PC-3 (cell line): ENCODE results near the gene CTNNA3.

Source experiments
- CTCF ChIP-seq: fragments of 300-600 bp; sonication (generic); conservative IDR thresholded peaks from 2 replicates; pipeline ENCODE4 v1.5.1; 2017; ENCODE audit warnings: antibody characterized with exemption, low read depth, mild to moderate bottlenecking, low read length
- EZH2 ChIP-seq: fragments of 300-600 bp; sonication (generic); IDR thresholded peaks from one replicate; pipeline ENCODE4 v1.6.1; 2017; ENCODE audit warnings: antibody characterized with exemption, mild to moderate bottlenecking, low read length; ENCODE audit not compliant: unreplicated experiment
- EZH2phosphoT487 ChIP-seq: fragments of 300-600 bp; sonication (generic); IDR thresholded peaks from 2 replicates; pipeline ENCODE4 v1.6.1; 2018; ENCODE audit warnings: mild to moderate bottlenecking, antibody characterized with exemption, low read length, borderline replicate concordance

DNA sequence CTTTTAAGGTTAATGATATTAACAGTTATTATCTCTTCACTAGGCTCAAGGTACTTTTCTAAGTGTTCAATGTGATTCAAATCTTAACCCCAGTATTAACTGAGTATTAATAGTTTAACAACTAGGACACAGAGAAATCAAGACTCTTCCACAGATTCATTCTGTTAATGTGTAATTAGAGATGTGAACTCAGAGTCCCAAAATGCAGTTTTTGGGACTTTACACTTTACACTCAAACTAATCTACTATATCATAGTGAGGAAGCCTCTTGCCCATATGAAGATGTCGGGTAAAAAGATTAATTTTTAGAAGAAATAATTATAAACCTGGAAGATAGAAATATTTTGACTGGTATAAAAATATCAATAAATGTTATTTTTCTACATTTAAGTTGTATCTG, 1414.7 kb downstream of the CTNNA3 start:
- TF ChIP-seq CTCF (no peak), EZH2phosphoT487 (no peak), EZH2 (no peak)
